Hepatocyte (in vitro differentiated cells): ENCODE data around the gene MAP4K5.

Source experiments
- EZH2 ChIP-seq: fragments of 200-600 bp; sonication (generic); IDR thresholded peaks from 2 replicates; pipeline ENCODE4 v1.6.1; 2016; ENCODE audit warnings: antibody characterized with exemption, mild to moderate bottlenecking, borderline replicate concordance
- EZH2phosphoT487 ChIP-seq: fragments of 200-600 bp; sonication (generic); IDR thresholded peaks from one replicate; pipeline ENCODE4 v1.6.1; 2018; ENCODE audit warnings: antibody characterized with exemption, mild to moderate bottlenecking, low read depth, moderate library complexity; ENCODE audit not compliant: unreplicated experiment, severe bottlenecking
- TF ChIP-seq, protein P1 (sequence below): fragments of 200-600 bp; sonication (generic); IDR thresholded peaks from 2 replicates; pipeline ENCODE4 v1.5.1; 2016; ENCODE audit warnings: antibody characterized with exemption, mild to moderate bottlenecking; ENCODE audit not compliant: poor library complexity

GRCh38 chr14:50447461-50447860, 84.9 kb downstream of the MAP4K5 start:
- TF ChIP-seq, protein P1, sequence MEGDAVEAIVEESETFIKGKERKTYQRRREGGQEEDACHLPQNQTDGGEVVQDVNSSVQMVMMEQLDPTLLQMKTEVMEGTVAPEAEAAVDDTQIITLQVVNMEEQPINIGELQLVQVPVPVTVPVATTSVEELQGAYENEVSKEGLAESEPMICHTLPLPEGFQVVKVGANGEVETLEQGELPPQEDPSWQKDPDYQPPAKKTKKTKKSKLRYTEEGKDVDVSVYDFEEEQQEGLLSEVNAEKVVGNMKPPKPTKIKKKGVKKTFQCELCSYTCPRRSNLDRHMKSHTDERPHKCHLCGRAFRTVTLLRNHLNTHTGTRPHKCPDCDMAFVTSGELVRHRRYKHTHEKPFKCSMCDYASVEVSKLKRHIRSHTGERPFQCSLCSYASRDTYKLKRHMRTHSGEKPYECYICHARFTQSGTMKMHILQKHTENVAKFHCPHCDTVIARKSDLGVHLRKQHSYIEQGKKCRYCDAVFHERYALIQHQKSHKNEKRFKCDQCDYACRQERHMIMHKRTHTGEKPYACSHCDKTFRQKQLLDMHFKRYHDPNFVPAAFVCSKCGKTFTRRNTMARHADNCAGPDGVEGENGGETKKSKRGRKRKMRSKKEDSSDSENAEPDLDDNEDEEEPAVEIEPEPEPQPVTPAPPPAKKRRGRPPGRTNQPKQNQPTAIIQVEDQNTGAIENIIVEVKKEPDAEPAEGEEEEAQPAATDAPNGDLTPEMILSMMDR: no peak
- TF ChIP-seq EZH2phosphoT487 (no peak), EZH2 (no peak)
